IMR-90 (cell line): Measurements from ENCODE around the gene CMIP. TPM values are rescaled to one million over a fixed set of nuclear protein-coding genes. Genes with fewer than 3 reads are reported as not detected.

Source experiments
- ATAC-seq: fragments of 200-7000 bp; cut with Tn5 transposase; 2 replicates; pipeline ENCODE4 v1.9.1; 2020; ENCODE audit warnings: low read depth, mild to moderate bottlenecking, moderate library complexity
- BruUV-seq: library from RNA; stranded (reverse); fragments of 400-500 nt; replicated peaks from 2 replicates; lab custom pipeline; 2021; lab: Mats Ljungman, UMichigan
- CTCF ChIA-PET: fragments of 300-600 bp; formaldehyde crosslinking; extraction: SDS; loops from one replicate; lab custom pipeline; 2021; ENCODE audit warnings: antibody characterized with exemption; lab: Yijun Ruan, JAX
- POLR2A ChIA-PET: fragments of 300-600 bp; sonication (Branson Sonifier 250); formaldehyde crosslinking; loops from one replicate; lab custom pipeline; 2022; ENCODE audit warnings: antibody characterized with exemption; ENCODE audit not compliant: unreplicated experiment; lab: Charles Lee
- DNase-seq: peaks from one replicate; pipeline ENCODE4 v3.0.0; 2013
- H2AFZ ChIP-seq: replicated peaks from 2 replicates; pipeline ENCODE3; 2013; ENCODE audit warnings: low read length, mild to moderate bottlenecking; ENCODE audit not compliant: poor library complexity
- H2AK5ac ChIP-seq: 2 replicates; pipeline ENCODE4 v1.6.1; 2013; ENCODE audit warnings: low read depth, low read length, inconsistent platforms
- H2AK9ac ChIP-seq: replicated peaks from 2 replicates; pipeline ENCODE3; 2013; ENCODE audit warnings: mild to moderate bottlenecking, low read depth, low read length, moderate library complexity; ENCODE audit not compliant: poor library complexity
- H2BK120ac ChIP-seq: 2 replicates; pipeline ENCODE4 v1.6.1; 2013; ENCODE audit warnings: low read depth, low read length, inconsistent platforms
- H2BK15ac ChIP-seq: 3 replicates; pipeline ENCODE4 v1.6.1; 2013; ENCODE audit warnings: low read depth, low read length, inconsistent platforms
- H2BK20ac ChIP-seq: 2 replicates; pipeline ENCODE4 v1.6.1; 2013; ENCODE audit warnings: low read depth, mild to moderate bottlenecking, inconsistent platforms, low read length, moderate library complexity
- H2BK5ac ChIP-seq: 2 replicates; pipeline ENCODE4 v1.6.1; 2013; ENCODE audit warnings: mild to moderate bottlenecking, low read depth, low read length, inconsistent platforms; ENCODE audit not compliant: poor library complexity, severe bottlenecking
- H3K14ac ChIP-seq: replicated peaks from 2 replicates; pipeline ENCODE4 v1.6.1; 2013; ENCODE audit warnings: low read depth, low read length, inconsistent platforms
- H3K18ac ChIP-seq: 2 replicates; pipeline ENCODE4 v1.6.1; 2013; ENCODE audit warnings: low read depth, low read length, control low read depth
- H3K23ac ChIP-seq: 2 replicates; pipeline ENCODE4 v1.6.1; 2013; ENCODE audit warnings: low read depth, low read length, inconsistent platforms
- H3K27ac ChIP-seq: 2 replicates; pipeline ENCODE4 v1.5.1; 2013; ENCODE audit warnings: mild to moderate bottlenecking, control low read depth, low read length; ENCODE audit not compliant: insufficient read depth
- H3K27me3 ChIP-seq: 2 replicates; pipeline ENCODE4 v1.6.1; 2013; ENCODE audit warnings: low read length; ENCODE audit not compliant: control insufficient read depth, insufficient read depth
- H3K36me3 ChIP-seq: 2 replicates; pipeline ENCODE4 v1.6.1; 2013; ENCODE audit warnings: low read length, mixed read lengths; ENCODE audit not compliant: control insufficient read depth, insufficient read depth
- H3K4ac ChIP-seq: 2 replicates; pipeline ENCODE4 v1.6.1; 2013; ENCODE audit warnings: low read depth, low read length, inconsistent platforms
- H3K4me1 ChIP-seq: 2 replicates; pipeline ENCODE4 v1.6.1; 2013; ENCODE audit warnings: low read length, mixed read lengths; ENCODE audit not compliant: control insufficient read depth, insufficient read depth
- H3K4me2 ChIP-seq: 2 replicates; pipeline ENCODE4 v1.6.1; 2013; ENCODE audit warnings: low read depth, mild to moderate bottlenecking, control low read depth, low read length, moderate library complexity
- H3K4me3 ChIP-seq: 2 replicates; pipeline ENCODE4 v1.5.1; 2013; ENCODE audit warnings: low read depth, mild to moderate bottlenecking, control low read depth, low read length, moderate library complexity; ENCODE audit not compliant: insufficient read depth
- H3K56ac ChIP-seq: 2 replicates; pipeline ENCODE4 v1.6.1; 2013; ENCODE audit warnings: low read length, inconsistent platforms; ENCODE audit not compliant: insufficient read depth; ENCODE audit errors: extremely low read depth
- H3K79me1 ChIP-seq, 2 experiments: 2 replicates each; pipeline ENCODE4 v1.6.1; 2013; ENCODE audit warnings: low read length in 2 of 2, inconsistent platforms in 1 of 2, low read depth in 1 of 2
- H3K9ac ChIP-seq: 2 replicates; pipeline ENCODE4 v1.6.1; 2013; ENCODE audit warnings: low read depth, low read length, control low read depth
- H3K9me1 ChIP-seq: 2 replicates; pipeline ENCODE4 v1.6.1; 2013; ENCODE audit warnings: low read length, inconsistent platforms; ENCODE audit not compliant: insufficient read depth
- H3K9me3 ChIP-seq: 2 replicates; pipeline ENCODE4 v1.6.1; 2013; ENCODE audit warnings: low read length; ENCODE audit not compliant: control insufficient read depth, insufficient read depth
- H4K20me1 ChIP-seq: 2 replicates; pipeline ENCODE4 v1.6.1; 2013; ENCODE audit warnings: low read length, inconsistent platforms; ENCODE audit not compliant: insufficient read depth
- H4K5ac ChIP-seq: 2 replicates; pipeline ENCODE4 v1.6.1; 2013; ENCODE audit warnings: mild to moderate bottlenecking, low read depth, low read length, control low read depth
- H4K8ac ChIP-seq, 2 experiments: 2 replicates each; pipeline ENCODE4 v1.6.1; 2013; ENCODE audit warnings: low read depth in 2 of 2, low read length in 2 of 2, control low read depth in 1 of 2, inconsistent platforms in 1 of 2
- H4K91ac ChIP-seq: 2 replicates; pipeline ENCODE4 v1.6.1; 2013; ENCODE audit warnings: low read depth, low read length, inconsistent platforms; ENCODE audit not compliant: insufficient read depth
- BHLHE40 ChIP-seq: fragments of 150-350 bp; IDR thresholded peaks from 2 replicates; pipeline ENCODE4 v1.6.1; 2016; ENCODE audit warnings: mild to moderate bottlenecking, low read depth, low read length
- CEBPB ChIP-seq: IDR thresholded peaks from 2 replicates; pipeline ENCODE4 v1.6.1; 2012; ENCODE audit warnings: low read depth, low read length, improper control_type of control experiment
- CHD1 ChIP-seq: IDR thresholded peaks from 2 replicates; pipeline ENCODE4 v1.6.1; 2012; ENCODE audit warnings: low read depth, low read length, improper control_type of control experiment
- FOS ChIP-seq: fragments of 150-350 bp; IDR thresholded peaks from 2 replicates; pipeline ENCODE4 v1.6.1; 2016; ENCODE audit warnings: low read depth, low read length
- MAFK ChIP-seq: IDR thresholded peaks from 2 replicates; pipeline ENCODE4 v1.6.1; 2012; ENCODE audit warnings: low read depth, low read length, improper control_type of control experiment
- MAZ ChIP-seq: IDR thresholded peaks from 2 replicates; pipeline ENCODE4 v1.6.1; 2012; ENCODE audit warnings: low read depth, mild to moderate bottlenecking, low read length, improper control_type of control experiment, moderate library complexity, borderline replicate concordance
- MXI1 ChIP-seq: IDR thresholded peaks from 2 replicates; pipeline ENCODE4 v1.6.1; 2012; ENCODE audit warnings: low read depth, mild to moderate bottlenecking, low read length, moderate library complexity, borderline replicate concordance
- POLR2A ChIP-seq: IDR thresholded peaks from 2 replicates; pipeline ENCODE4 v1.6.1; 2012; ENCODE audit warnings: mild to moderate bottlenecking, low read depth, low read length
- RAD21 ChIP-seq: IDR thresholded peaks from 2 replicates; pipeline ENCODE4 v1.6.1; 2012; ENCODE audit warnings: low read length, improper control_type of control experiment
- RCOR1 ChIP-seq: IDR thresholded peaks from 2 replicates; pipeline ENCODE4 v1.6.1; 2012; ENCODE audit warnings: mild to moderate bottlenecking, low read length, improper control_type of control experiment; ENCODE audit not compliant: insufficient replicate concordance
- RFX5 ChIP-seq: IDR thresholded peaks from 2 replicates; pipeline ENCODE4 v1.8.0; 2012; ENCODE audit warnings: low read depth, mild to moderate bottlenecking, low read length, moderate library complexity
- SMC3 ChIP-seq: fragments of 150-350 bp; IDR thresholded peaks from 2 replicates; pipeline ENCODE4 v1.6.1; 2016; ENCODE audit warnings: low read depth, mild to moderate bottlenecking, antibody characterized with exemption, low read length, moderate library complexity
- WGBS, 2 experiments: methylation state at CpG; one replicate each; pipeline versions ENCODE4 v1.1.5 to v1.1.7; 2013; ENCODE audit warnings: missing lambda C conversion rate in 2 of 2; ENCODE audit not compliant: insufficient read length in 1 of 2; ENCODE audit errors: extremely low coverage in 2 of 2; 5-methylcytosine and 5-hydroxymethylcytosine counted together
- dilution Hi-C: fragments of 300-500 bp; cut with HindIII; formaldehyde crosslinking; loops from one replicate; pipeline ENCODE4 v1.14.3; 2018; ENCODE audit warnings: low sequenced_read_pairs; ENCODE audit not compliant: unreplicated experiment
- in situ Hi-C: fragments of 300-500 bp; cut with MboI; formaldehyde crosslinking; loops from 3 replicates; pipeline ENCODE4 v1.14.3; 2019; ENCODE audit warnings: low sequenced_read_pairs, inconsistent platforms, mixed read lengths
- intact Hi-C: fragments of 100-400 bp; cut with micrococcal nuclease; formaldehyde crosslinking; loops from 2 replicates; pipeline ENCODE4 v1.10.0; 2022
- polyA plus RNA-seq, 3 experiments: library from polyadenylated mRNA; depleted of rRNA; stranded (reverse); fragments of >200 nt; gene quantifications; 2 replicates each; pipeline ENCODE4 v1.2.3, GENCODE V29; 2012; ENCODE audit warnings: low replicate concordance in 1 of 3
- total RNA-seq: library from RNA; depleted of rRNA; stranded (reverse); fragments of >200 nt; gene quantifications from 2 replicates; pipeline ENCODE4 v1.2.3, GENCODE V29; 2012
- TF ChIP-seq, protein P1 (sequence below): conservative IDR thresholded peaks from 2 replicates; pipeline ENCODE4 v1.5.1; 2012; ENCODE audit warnings: mild to moderate bottlenecking, low read depth, low read length, improper control_type of control experiment
- TF ChIP-seq, protein P2 (sequence below): fragments of 150-350 bp; IDR thresholded peaks from 2 replicates; pipeline ENCODE4 v1.6.1; 2017; ENCODE audit warnings: mild to moderate bottlenecking, antibody characterized with exemption, low read length, low read depth

Gene CMIP
- total and polyA plus RNA-seq, 2 of the 4 experiments (the other 2 are of a cell fraction), result 3.2 to 11.6 TPM

DNA sequence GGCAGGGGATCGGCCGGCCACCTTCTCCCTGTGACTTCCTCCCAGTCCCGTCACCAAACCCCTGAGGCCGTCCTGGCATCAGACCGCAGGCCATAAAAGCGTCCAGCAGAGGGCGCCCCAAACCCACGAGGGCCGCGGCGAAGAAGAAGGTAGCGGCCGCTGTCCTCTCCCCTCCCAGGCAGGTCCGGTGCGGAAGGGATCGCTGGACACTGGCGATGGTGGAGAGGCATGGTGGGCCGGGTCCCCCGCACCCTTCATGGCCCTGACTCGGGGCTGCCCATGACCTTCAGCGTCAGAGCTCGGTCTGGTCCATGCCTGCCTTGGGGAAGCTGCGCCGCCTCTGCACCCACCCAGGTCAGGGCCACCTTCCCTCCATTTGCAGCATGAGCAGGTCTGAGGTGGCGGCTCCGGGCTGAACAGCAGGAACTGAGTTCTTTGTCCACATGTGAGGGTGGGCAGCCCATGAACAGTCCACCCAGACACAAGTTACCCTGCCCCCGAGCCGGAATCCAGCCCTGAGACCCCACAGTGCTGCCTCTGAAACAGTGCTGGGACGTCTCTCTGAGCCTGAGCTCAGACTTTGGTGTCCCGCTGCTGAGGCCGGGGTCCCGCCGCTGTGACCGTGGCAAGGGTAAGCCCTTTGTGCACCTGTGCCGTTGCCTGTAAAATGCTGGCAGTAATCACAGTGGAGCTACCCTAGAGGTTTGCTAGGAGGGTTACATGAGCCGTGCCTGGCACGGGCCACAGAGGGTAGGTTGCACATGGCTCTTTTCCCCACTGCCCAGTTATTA lies 40.8 kb upstream of the CMIP start:
- TF ChIP-seq, protein P1, sequence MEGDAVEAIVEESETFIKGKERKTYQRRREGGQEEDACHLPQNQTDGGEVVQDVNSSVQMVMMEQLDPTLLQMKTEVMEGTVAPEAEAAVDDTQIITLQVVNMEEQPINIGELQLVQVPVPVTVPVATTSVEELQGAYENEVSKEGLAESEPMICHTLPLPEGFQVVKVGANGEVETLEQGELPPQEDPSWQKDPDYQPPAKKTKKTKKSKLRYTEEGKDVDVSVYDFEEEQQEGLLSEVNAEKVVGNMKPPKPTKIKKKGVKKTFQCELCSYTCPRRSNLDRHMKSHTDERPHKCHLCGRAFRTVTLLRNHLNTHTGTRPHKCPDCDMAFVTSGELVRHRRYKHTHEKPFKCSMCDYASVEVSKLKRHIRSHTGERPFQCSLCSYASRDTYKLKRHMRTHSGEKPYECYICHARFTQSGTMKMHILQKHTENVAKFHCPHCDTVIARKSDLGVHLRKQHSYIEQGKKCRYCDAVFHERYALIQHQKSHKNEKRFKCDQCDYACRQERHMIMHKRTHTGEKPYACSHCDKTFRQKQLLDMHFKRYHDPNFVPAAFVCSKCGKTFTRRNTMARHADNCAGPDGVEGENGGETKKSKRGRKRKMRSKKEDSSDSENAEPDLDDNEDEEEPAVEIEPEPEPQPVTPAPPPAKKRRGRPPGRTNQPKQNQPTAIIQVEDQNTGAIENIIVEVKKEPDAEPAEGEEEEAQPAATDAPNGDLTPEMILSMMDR, result peak; percentile 95
- TF ChIP-seq RFX5, result no peak
- TF ChIP-seq CEBPB, result no peak
- TF ChIP-seq MAZ, result no peak
- TF ChIP-seq SMC3, result peak; percentile 96
- TF ChIP-seq RCOR1, result no peak
- no peak for TF ChIP-seq FOS
- TF ChIP-seq MXI1, result no peak
- TF ChIP-seq, protein P2, sequence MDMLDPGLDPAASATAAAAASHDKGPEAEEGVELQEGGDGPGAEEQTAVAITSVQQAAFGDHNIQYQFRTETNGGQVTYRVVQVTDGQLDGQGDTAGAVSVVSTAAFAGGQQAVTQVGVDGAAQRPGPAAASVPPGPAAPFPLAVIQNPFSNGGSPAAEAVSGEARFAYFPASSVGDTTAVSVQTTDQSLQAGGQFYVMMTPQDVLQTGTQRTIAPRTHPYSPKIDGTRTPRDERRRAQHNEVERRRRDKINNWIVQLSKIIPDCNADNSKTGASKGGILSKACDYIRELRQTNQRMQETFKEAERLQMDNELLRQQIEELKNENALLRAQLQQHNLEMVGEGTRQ, result no peak
- TF ChIP-seq BHLHE40, result no peak
- TF ChIP-seq POLR2A, result peak; percentile 53; the same call in 1 of the 2 replicates
- TF ChIP-seq CHD1, result no peak
- peak; percentile 98 for TF ChIP-seq RAD21
- no peak for TF ChIP-seq MAFK
- Histone ChIP-seq H3K4me1 (peaks cover 2% of the 10 kb centered on the region; the same call in 1 of the 2 replicates), H3K27me3 (no peaks in the 10 kb centered on the region), H3K79me1 (no peaks in the 10 kb centered on the region), H3K56ac (no peak overlapping the region), H4K5ac (no peak overlapping the region), H2AK5ac (peak overlapping the region; percentile 54; the same call in 1 of the 2 replicates), H3K4me2 (peak overlapping the region; percentile 75), H3K9ac (no peak overlapping the region), H3K4ac (no peak overlapping the region), H3K9me3 (peaks cover 4% of the 10 kb centered on the region; the same call in 1 of the 2 replicates), H3K36me3 (no peaks in the 10 kb centered on the region), H3K4me3 (no peak overlapping the region), H2AFZ (peak overlapping the region; percentile 92), H2AK9ac (peak overlapping the region; percentile 35), H4K20me1 (0 out of 2 replicates have a peak, but pooled peaks cover 4% of the 10 kb centered on the region), H3K18ac (no peak overlapping the region), H3K9me1 (peaks cover 3% of the 10 kb centered on the region), H2BK15ac (no peak overlapping the region; the same call in 2 of the 3 replicates), H3K14ac (no peak overlapping the region), H2BK120ac (no peak overlapping the region), H4K91ac (no peak overlapping the region), H4K8ac (no peak overlapping the region), H3K23ac (no peak overlapping the region), H3K27ac (no peak overlapping the region), H2BK20ac (no peak overlapping the region), H2BK5ac (no peak overlapping the region)
- ATAC-seq, result peak; percentile 84
- CTCF ChIA-PET, result interaction anchor here (0.6 to 1.3 kb wide), 6 partner anchors 15 to 293 kb away, joined by 3 to 5 read pairs (median 4); no protein-coding TSS in a partner anchor
- peak; percentile 53 for DNase-seq
- intact Hi-C loops, result loop anchor here (1.0 to 10.0 kb wide), 6 partner anchors 108 to 320 kb away; no protein-coding TSS in a partner anchor
- dilution Hi-C loops, result no loop called here
- 16% methylated on average over 13 of the region's 37 CpGs; no CpG with 5 or more reads in 1 of the 2 experiments for WGBS, 2 experiments
- in situ Hi-C loops, result loop anchor here (5.0 kb wide), 1 partner anchor 324 kb away; no protein-coding TSS in a partner anchor
- BruUV-seq, result no TSS peak
- POLR2A ChIA-PET, result interaction anchor here (0.6 kb wide), 1 partner anchor 12 kb away, joined by 9 read pairs; no protein-coding TSS in a partner anchor
